Measurements from ENCODE around the gene GNAT1. TPM values are rescaled to one million over a fixed set of nuclear protein-coding genes. Genes with fewer than 3 reads are reported as not detected.

GNAT1 gene
- total and polyA plus RNA-seq, 2 of the 13 experiments (the other 11 are each of a cell fraction or from before 2014, with no cell fraction given) = 0.15 TPM; not detected in 1

DNA sequence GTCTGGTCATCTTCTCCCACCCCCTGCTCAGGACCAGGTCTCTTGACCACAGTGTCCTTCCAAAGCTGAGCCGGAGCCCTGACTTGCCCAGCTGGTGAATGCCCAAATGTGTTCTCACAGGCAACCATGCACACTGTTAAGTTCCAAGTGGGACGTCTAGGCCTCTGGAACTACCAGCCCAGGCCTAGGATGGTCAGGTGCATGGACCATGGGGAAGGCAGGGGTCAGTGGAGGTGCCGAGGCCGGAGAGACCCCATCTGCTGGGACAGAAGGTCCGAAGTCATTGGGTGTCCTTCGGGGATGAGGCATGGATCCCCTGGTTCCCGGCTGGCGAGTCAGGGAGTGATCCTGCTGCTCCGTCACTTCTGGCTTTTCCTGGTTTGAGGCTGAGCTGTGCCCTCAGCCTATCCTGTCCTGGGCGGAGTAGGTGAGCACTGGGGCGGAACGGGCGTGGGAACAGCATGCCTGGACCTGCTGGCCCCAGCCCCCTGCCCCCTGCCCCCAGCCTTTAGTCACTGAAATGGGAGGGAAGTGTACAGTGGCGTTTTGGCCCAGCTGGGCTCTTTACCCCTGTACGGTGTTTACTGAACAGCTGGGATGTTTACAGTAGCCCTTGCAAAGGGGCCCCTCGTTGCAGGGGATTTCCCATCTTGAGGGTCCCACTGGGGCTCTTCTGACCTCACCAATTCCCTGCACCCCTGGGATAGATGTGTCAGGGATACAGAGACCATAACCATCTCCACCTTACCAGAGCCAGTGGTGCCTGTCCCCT, 24.2 kb upstream of the GNAT1 start (continued):
- TF ChIP-seq ZIK1 (CRISPR knock-in tag; IDR thresholded peaks at IDR 0.05; ENCODE audit: borderline replicate concordance, low read depth) (no peak), ZSCAN20 (CRISPR knock-in tag; IDR thresholded peaks at IDR 0.05; ENCODE audit: borderline replicate concordance) (no peak), ZNF577 (CRISPR knock-in tag; IDR thresholded peaks at IDR 0.05; ENCODE audit: borderline replicate concordance, low read depth) (no peak), ZNF552 (CRISPR knock-in tag; IDR thresholded peaks at IDR 0.05; ENCODE audit: borderline replicate concordance) (no peak), ELF1 (CRISPR knock-in tag; IDR thresholded peaks at IDR 0.05) (no peak), ZNF501 (CRISPR knock-in tag; IDR thresholded peaks at IDR 0.05) (no peak), MIXL1 (CRISPR knock-in tag; IDR thresholded peaks at IDR 0.05) (0 out of 2 replicates have a peak, but pooled peaks have one; percentile 22), KLF12 (CRISPR knock-in tag; IDR thresholded peaks at IDR 0.05; ENCODE audit: borderline replicate concordance) (no peak), ZFP62 (CRISPR knock-in tag; IDR thresholded peaks at IDR 0.05) (no peak), KMT2B (CRISPR knock-in tag; IDR thresholded peaks at IDR 0.05) (0 out of 2 replicates have a peak, but pooled peaks have one; percentile 41), ZNF790 (CRISPR knock-in tag; IDR thresholded peaks at IDR 0.05; ENCODE audit: borderline replicate concordance) (no peak), ZNF557 (CRISPR knock-in tag; IDR thresholded peaks at IDR 0.05) (no peak), SP5 (CRISPR knock-in tag; IDR thresholded peaks at IDR 0.05; ENCODE audit: borderline replicate concordance, low read depth) (peak; percentile 85), ZSCAN29 (CRISPR knock-in tag; conservative IDR thresholded peaks at IDR 0.05) (no peak), CEBPG (CRISPR knock-in tag; IDR thresholded peaks at IDR 0.05) (no peak), KMT2A (CRISPR knock-in tag; IDR thresholded peaks at IDR 0.05) (no peak), MAF1 (CRISPR knock-in tag; IDR thresholded peaks at IDR 0.05; ENCODE audit: borderline replicate concordance) (no peak)
- TF ChIP-seq, protein P1, sequence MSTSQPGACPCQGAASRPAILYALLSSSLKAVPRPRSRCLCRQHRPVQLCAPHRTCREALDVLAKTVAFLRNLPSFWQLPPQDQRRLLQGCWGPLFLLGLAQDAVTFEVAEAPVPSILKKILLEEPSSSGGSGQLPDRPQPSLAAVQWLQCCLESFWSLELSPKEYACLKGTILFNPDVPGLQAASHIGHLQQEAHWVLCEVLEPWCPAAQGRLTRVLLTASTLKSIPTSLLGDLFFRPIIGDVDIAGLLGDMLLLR (CRISPR knock-in tag; IDR thresholded peaks at IDR 0.05) = no peak
- TF ChIP-seq, protein P2, sequence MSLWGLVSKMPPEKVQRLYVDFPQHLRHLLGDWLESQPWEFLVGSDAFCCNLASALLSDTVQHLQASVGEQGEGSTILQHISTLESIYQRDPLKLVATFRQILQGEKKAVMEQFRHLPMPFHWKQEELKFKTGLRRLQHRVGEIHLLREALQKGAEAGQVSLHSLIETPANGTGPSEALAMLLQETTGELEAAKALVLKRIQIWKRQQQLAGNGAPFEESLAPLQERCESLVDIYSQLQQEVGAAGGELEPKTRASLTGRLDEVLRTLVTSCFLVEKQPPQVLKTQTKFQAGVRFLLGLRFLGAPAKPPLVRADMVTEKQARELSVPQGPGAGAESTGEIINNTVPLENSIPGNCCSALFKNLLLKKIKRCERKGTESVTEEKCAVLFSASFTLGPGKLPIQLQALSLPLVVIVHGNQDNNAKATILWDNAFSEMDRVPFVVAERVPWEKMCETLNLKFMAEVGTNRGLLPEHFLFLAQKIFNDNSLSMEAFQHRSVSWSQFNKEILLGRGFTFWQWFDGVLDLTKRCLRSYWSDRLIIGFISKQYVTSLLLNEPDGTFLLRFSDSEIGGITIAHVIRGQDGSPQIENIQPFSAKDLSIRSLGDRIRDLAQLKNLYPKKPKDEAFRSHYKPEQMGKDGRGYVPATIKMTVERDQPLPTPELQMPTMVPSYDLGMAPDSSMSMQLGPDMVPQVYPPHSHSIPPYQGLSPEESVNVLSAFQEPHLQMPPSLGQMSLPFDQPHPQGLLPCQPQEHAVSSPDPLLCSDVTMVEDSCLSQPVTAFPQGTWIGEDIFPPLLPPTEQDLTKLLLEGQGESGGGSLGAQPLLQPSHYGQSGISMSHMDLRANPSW (CRISPR knock-in tag; IDR thresholded peaks at IDR 0.05; ENCODE audit: borderline replicate concordance) = no peak
- TF ChIP-seq, protein P3, sequence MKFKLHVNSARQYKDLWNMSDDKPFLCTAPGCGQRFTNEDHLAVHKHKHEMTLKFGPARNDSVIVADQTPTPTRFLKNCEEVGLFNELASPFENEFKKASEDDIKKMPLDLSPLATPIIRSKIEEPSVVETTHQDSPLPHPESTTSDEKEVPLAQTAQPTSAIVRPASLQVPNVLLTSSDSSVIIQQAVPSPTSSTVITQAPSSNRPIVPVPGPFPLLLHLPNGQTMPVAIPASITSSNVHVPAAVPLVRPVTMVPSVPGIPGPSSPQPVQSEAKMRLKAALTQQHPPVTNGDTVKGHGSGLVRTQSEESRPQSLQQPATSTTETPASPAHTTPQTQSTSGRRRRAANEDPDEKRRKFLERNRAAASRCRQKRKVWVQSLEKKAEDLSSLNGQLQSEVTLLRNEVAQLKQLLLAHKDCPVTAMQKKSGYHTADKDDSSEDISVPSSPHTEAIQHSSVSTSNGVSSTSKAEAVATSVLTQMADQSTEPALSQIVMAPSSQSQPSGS (CRISPR knock-in tag; IDR thresholded peaks at IDR 0.05) = 0 out of 2 replicates have a peak, but pooled peaks have one; percentile 8
- TF ChIP-seq, protein P4, sequence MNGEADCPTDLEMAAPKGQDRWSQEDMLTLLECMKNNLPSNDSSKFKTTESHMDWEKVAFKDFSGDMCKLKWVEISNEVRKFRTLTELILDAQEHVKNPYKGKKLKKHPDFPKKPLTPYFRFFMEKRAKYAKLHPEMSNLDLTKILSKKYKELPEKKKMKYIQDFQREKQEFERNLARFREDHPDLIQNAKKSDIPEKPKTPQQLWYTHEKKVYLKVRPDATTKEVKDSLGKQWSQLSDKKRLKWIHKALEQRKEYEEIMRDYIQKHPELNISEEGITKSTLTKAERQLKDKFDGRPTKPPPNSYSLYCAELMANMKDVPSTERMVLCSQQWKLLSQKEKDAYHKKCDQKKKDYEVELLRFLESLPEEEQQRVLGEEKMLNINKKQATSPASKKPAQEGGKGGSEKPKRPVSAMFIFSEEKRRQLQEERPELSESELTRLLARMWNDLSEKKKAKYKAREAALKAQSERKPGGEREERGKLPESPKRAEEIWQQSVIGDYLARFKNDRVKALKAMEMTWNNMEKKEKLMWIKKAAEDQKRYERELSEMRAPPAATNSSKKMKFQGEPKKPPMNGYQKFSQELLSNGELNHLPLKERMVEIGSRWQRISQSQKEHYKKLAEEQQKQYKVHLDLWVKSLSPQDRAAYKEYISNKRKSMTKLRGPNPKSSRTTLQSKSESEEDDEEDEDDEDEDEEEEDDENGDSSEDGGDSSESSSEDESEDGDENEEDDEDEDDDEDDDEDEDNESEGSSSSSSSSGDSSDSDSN (CRISPR knock-in tag; IDR thresholded peaks at IDR 0.05) = peak; percentile 49; the same call in 1 of the 2 replicates
- TF ChIP-seq, protein P5, sequence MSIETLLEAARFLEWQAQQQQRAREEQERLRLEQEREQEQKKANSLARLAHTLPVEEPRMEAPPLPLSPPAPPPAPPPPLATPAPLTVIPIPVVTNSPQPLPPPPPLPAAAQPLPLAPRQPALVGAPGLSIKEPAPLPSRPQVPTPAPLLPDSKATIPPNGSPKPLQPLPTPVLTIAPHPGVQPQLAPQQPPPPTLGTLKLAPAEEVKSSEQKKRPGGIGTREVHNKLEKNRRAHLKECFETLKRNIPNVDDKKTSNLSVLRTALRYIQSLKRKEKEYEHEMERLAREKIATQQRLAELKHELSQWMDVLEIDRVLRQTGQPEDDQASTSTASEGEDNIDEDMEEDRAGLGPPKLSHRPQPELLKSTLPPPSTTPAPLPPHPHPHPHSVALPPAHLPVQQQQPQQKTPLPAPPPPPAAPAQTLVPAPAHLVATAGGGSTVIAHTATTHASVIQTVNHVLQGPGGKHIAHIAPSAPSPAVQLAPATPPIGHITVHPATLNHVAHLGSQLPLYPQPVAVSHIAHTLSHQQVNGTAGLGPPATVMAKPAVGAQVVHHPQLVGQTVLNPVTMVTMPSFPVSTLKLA (IDR thresholded peaks at IDR 0.05) = no peak

All from HepG2 (cell line).